ENCODE data around the gene SUGCT.

DNA sequence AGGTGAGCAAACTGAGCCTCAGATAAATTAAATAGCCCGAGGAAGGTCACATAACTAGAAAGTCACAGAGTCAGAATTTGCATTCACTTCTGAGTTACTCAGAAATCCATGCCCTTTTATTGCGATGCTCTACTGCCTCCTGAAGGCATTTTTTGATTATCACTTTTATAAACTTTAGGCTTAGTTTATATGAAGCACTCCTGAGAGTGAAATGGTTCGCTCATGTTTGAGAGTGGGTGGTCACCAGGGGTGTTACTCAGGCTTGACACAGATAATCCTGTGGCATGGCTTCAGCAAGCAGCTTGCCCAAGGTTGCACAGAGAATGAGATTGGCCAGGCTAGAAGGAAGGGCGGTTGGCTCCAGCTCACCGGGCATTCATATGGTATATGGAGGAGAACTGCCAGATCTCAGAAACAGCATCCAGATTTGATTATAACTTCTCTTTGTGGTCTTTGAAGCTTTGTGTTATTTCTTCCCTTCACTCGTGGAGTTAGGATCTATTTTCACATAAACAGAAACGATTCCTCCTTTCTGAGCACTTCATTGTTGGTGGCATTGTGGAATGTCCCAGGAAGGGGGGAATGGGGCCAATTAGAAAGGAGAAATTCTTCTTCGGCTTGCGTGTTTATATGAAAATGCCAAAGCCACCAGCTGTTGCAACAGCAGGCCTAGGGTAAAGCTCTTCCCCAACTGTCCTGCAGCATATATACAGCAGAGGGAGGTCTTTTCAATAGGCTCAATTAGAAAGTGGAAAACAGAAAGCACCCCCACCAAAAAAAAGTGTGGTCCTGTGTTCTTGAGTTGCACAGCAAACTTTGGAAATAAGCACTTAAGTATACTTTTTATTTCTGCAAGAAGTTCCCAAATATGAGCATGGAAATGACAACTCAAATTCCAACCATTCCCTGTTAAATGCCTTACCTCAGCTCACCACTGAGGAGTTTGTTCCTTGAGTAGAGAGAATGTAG is 628.8 kb downstream of the SUGCT start:
- TF ChIP-seq, protein P1, sequence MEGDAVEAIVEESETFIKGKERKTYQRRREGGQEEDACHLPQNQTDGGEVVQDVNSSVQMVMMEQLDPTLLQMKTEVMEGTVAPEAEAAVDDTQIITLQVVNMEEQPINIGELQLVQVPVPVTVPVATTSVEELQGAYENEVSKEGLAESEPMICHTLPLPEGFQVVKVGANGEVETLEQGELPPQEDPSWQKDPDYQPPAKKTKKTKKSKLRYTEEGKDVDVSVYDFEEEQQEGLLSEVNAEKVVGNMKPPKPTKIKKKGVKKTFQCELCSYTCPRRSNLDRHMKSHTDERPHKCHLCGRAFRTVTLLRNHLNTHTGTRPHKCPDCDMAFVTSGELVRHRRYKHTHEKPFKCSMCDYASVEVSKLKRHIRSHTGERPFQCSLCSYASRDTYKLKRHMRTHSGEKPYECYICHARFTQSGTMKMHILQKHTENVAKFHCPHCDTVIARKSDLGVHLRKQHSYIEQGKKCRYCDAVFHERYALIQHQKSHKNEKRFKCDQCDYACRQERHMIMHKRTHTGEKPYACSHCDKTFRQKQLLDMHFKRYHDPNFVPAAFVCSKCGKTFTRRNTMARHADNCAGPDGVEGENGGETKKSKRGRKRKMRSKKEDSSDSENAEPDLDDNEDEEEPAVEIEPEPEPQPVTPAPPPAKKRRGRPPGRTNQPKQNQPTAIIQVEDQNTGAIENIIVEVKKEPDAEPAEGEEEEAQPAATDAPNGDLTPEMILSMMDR (IDR thresholded peaks at IDR 0.05): peak; percentile 44
- TF ChIP-seq RFX5 (IDR thresholded peaks at IDR 0.05; ENCODE audit: low read length): no peak
- no peak for TF ChIP-seq JUND (IDR thresholded peaks at IDR 0.05)
- TF ChIP-seq EP300 (IDR thresholded peaks at IDR 0.05; ENCODE audit: borderline replicate concordance in 1 of 2, low read depth in 1 of 2, low read length in 1 of 2): no peak; a peak in 2 of 4 replicates
- TF ChIP-seq YY1 (IDR thresholded peaks at IDR 0.05; ENCODE audit: low read depth): no peak
- TF ChIP-seq, protein P2, sequence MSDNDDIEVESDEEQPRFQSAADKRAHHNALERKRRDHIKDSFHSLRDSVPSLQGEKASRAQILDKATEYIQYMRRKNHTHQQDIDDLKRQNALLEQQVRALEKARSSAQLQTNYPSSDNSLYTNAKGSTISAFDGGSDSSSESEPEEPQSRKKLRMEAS (IDR thresholded peaks at IDR 0.05; ENCODE audit: low read depth): no peak
- no peak for TF ChIP-seq EZH2phosphoT487 (IDR thresholded peaks at IDR 0.05; ENCODE audit: borderline replicate concordance, low read depth)
- TF ChIP-seq TEAD4 (IDR thresholded peaks at IDR 0.05; ENCODE audit: borderline replicate concordance, insufficient read depth): 0 out of 2 replicates have a peak, but pooled peaks have one; percentile 10
- no peak for TF ChIP-seq FOSL2 (IDR thresholded peaks at IDR 0.05; ENCODE audit: borderline replicate concordance, low read depth)
- TF ChIP-seq POLR2AphosphoS5 (IDR thresholded peaks at IDR 0.05; ENCODE audit: low read depth, low read length): no peak; the same call in 1 of the 2 replicates

Measured in SK-N-SH (cell line).